ENCODE results near the gene PIK3R2. TPM values are rescaled to one million over a fixed set of nuclear protein-coding genes. Genes with fewer than 3 reads are reported as not detected.
A peak's percentile ranks its signal among the peaks of the same experiment; 100 is the strongest.

PIK3R2 gene
- total and polyA plus RNA-seq, 2 of the 8 experiments (the other 6 are each of a cell fraction or from before 2014, with no cell fraction given): 21.7 to 57.1 TPM

DNA sequence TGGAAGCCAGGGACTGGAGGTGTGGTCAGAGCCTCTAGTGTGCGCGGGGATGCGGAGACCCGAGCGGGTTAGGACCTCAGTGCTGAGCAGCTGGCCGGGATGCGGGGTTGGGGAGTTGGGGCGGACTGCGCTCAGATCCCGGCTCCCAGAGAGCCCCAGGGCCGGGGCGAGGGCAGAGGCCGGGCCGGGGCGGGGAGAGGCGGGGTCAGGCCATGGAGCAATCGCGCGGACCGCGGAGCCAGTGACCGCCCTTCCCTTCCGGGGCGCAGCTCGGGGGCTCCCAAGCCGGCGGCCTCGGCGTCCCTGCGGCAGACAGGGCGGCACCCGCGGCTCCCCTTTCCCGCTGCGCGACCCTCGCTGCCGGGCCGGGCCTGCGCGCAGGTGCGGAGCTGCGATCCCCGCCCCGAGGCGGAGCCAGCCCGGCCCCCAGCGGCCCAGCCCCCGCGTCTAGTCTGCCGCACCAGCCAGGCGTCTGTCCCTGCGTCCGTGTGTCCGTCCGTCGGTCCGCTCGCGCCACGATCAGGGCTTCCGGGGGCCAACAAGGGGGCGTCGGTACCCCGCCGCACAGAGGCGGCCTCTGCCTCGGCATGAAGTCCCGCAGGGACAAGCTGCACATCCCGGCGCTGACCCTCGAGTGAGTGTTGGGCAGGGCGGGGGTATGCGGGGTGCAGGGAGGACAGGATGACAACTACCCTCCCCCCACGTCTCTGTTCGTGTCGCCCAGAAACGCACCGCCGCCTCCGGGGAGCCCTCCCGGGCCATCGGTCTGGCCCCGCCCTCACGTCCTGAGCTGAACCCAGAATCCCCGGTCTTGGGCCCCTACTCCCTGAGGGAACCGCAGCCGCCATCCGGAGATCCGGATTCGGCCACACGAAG is 43.0 kb upstream of the PIK3R2 start (continued):
- TF ChIP-seq CBX8 (IDR thresholded peaks at IDR 0.05; ENCODE audit: borderline replicate concordance, low read depth, low read length) (no peak), HDAC2 (IDR thresholded peaks at IDR 0.05; ENCODE audit: borderline replicate concordance in 1 of 2, low read depth in 2 of 2, low read length in 2 of 2) (peak in 1 of 2 experiments; percentile 47; a peak in 1 of 4 replicates), NANOG (IDR thresholded peaks at IDR 0.05; ENCODE audit: insufficient read depth, low read depth, low read length, poor library complexity, severe bottlenecking) (no peak), SIN3A (conservative IDR thresholded peaks at IDR 0.05 in 1 of 2, IDR thresholded peaks at IDR 0.05 in 1 of 2; ENCODE audit: low read depth in 1 of 2, low read length in 2 of 2) (peak; percentile 14 to 54; a peak in 2 of 4 replicates), KDM4A (IDR thresholded peaks at IDR 0.05; ENCODE audit: low read depth, low read length, severe bottlenecking) (peak; percentile 91), RBBP5 (IDR thresholded peaks at IDR 0.05; ENCODE audit: borderline replicate concordance, low read depth, low read length) (no peak), GABPA (IDR thresholded peaks at IDR 0.05; ENCODE audit: borderline replicate concordance, insufficient read depth, low read length) (no peak), RAD21 (IDR thresholded peaks at IDR 0.05 in 1 of 2, conservative IDR thresholded peaks at IDR 0.05 in 1 of 2; ENCODE audit: low read depth in 2 of 2, low read length in 2 of 2) (no peak), RXRA (IDR thresholded peaks at IDR 0.05; ENCODE audit: insufficient read depth, low read depth, low read length) (no peak), ZNF274 (IDR thresholded peaks at IDR 0.05; ENCODE audit: borderline replicate concordance, extremely low read depth, low read length) (no peak), SP2 (IDR thresholded peaks at IDR 0.05; ENCODE audit: low read length) (no peak)
